ENCODE data around the gene CCDC177.

DNA sequence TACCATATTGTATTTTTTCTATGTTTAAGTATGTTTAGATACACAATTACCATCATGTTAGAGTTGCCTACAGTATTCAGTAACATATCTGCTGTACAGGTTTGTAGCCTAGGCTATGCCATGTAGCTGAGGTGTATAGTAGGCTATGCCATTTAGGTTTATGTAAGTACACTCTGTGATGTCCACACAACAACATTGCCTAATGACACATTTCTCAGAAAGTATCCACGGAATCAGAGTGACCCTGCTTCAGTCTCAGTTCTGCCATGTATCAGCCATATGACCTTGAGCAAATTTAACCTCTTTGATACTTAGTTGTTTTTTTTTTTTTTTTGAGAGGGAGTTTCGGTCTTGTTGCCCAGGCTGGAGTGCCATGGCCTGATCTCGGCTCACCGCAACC, 49.5 kb upstream of the CCDC177 start:
- TF ChIP-seq CTCF (IDR thresholded peaks at IDR 0.05; ENCODE audit: borderline replicate concordance, extremely low read depth, low read length, poor library complexity, severe bottlenecking): no peak
- no peak for TF ChIP-seq EZH2 (IDR thresholded peaks at IDR 0.05; ENCODE audit: borderline replicate concordance, low read depth, low read length, severe bottlenecking)
